Esophagus squamous epithelium (tissue), 5 donors: ENCODE data around the gene PHIP. TPM values are rescaled to one million over a fixed set of nuclear protein-coding genes. Genes with fewer than 3 reads are reported as not detected.

Experiments
- DNase-seq: peaks from one replicate; lab custom pipeline; 2025; lab: John Stamatoyannopoulos, UW
- H3K27ac ChIP-seq, 4 donors: fragments of 200-600 bp; sonication (generic); one replicate each; pipeline ENCODE4 v1.5.1; 2016 to 2019; ENCODE audit warnings: mild to moderate bottlenecking in 1 of 4
- H3K27me3 ChIP-seq, 4 donors: fragments of 200-600 bp; sonication (generic); 1 replicate in 3 of 4; 2 replicates in 1 of 4; pipeline versions ENCODE4 v1.5.1 to v1.6.0; 2017 to 2021; ENCODE audit warnings: antibody characterized with exemption in 1 of 4
- H3K36me3 ChIP-seq, 3 donors: fragments of 200-600 bp; sonication (generic); one replicate each; pipeline ENCODE4 v1.5.1; 2016 to 2019
- H3K4me1 ChIP-seq, 3 donors: fragments of 200-600 bp; sonication (generic); one replicate each; pipeline ENCODE4 v1.5.1; 2017 to 2019
- H3K4me3 ChIP-seq, 4 donors: fragments of 200-600 bp; sonication (generic); 1 replicate in 3 of 4; 2 replicates in 1 of 4; pipeline ENCODE4 v1.5.1; 2016 to 2019; ENCODE audit warnings: mild to moderate bottlenecking in 2 of 4, moderate library complexity in 1 of 4
- H3K9me3 ChIP-seq, 3 donors: fragments of 200-600 bp; sonication (generic); one replicate each; pipeline ENCODE4 v1.5.1; 2016 to 2019
- POLR2A ChIP-seq, 4 donors: fragments of 450-650 bp; IDR thresholded peaks; one replicate each; pipeline ENCODE4 v1.6.1; 2017; ENCODE audit warnings: antibody characterized with exemption in 4 of 4, mild to moderate bottlenecking in 4 of 4, moderate library complexity in 3 of 4
- WGBS, 2 donors: methylation state at CpG; one replicate each; pipeline ENCODE4 v1.1.5; 2018; 5-methylcytosine and 5-hydroxymethylcytosine counted together
- intact Hi-C: fragments of 100-400 bp; cut with DNase I; formaldehyde crosslinking; loops from one replicate; pipeline ENCODE4 v1.15.0; 2022
- total RNA-seq, 4 donors: library from RNA; depleted of rRNA; stranded (reverse); fragments of >200 nt; gene quantifications; one replicate each; pipeline ENCODE4 v1.1.0, GENCODE V29; 2016
- TF ChIP-seq, protein P1 (sequence below), 6 experiments: fragments of 450-650 bp in 4 of 6; fragments of 200-600 bp in 2 of 6; sonication (generic) in 2 of 6; IDR thresholded peaks; one replicate each; pipeline ENCODE4 v1.5.1; 2016 to 2019; ENCODE audit warnings: antibody characterized with exemption in 6 of 6, mild to moderate bottlenecking in 4 of 6, moderate library complexity in 4 of 6
- donor health status: DM: yes; HTN: yes; CAD: no.

The PHIP gene
- total RNA-seq, 4 donors from 2014 or later: 11.5 to 24.0 (median 17.1) TPM

DNA sequence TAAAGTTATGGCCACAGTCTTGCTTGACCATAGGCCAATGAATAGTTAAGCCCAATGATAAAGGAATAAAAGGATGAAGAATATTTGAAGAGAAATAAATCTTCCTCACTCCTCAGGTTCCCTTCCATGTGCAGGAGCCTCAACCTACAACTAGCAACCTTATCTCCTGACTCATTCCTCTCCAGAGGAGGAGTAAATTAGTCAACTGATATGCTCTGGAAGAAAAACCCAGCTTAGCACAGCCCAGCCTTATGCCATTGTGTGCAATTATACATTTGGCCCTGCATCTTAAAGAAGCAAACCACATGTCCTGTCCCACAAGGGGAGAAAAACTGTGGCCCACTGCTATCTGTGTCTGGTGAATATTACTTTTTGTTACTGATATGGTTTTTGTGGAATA lies 82.1 kb downstream of the PHIP start:
- no peak for TF ChIP-seq POLR2A (IDR thresholded peaks at IDR 0.05)
- TF ChIP-seq, protein P1, sequence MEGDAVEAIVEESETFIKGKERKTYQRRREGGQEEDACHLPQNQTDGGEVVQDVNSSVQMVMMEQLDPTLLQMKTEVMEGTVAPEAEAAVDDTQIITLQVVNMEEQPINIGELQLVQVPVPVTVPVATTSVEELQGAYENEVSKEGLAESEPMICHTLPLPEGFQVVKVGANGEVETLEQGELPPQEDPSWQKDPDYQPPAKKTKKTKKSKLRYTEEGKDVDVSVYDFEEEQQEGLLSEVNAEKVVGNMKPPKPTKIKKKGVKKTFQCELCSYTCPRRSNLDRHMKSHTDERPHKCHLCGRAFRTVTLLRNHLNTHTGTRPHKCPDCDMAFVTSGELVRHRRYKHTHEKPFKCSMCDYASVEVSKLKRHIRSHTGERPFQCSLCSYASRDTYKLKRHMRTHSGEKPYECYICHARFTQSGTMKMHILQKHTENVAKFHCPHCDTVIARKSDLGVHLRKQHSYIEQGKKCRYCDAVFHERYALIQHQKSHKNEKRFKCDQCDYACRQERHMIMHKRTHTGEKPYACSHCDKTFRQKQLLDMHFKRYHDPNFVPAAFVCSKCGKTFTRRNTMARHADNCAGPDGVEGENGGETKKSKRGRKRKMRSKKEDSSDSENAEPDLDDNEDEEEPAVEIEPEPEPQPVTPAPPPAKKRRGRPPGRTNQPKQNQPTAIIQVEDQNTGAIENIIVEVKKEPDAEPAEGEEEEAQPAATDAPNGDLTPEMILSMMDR (IDR thresholded peaks at IDR 0.05): no peak
- no peaks in the 10 kb centered on the region for H3K9me3 ChIP-seq
- no peaks in the 10 kb centered on the region for H3K27me3 ChIP-seq
- no peak for DNase-seq
- peaks cover 0 to 98% (median 9%) of the 10 kb centered on the region in 3 donors for H3K36me3 ChIP-seq
- intact Hi-C loops: no loop called here
- no peaks in the 10 kb centered on the region for H3K4me1 ChIP-seq
- H3K27ac ChIP-seq: no peak overlapping the region
- H3K4me3 ChIP-seq: no peak overlapping the region

DNA sequence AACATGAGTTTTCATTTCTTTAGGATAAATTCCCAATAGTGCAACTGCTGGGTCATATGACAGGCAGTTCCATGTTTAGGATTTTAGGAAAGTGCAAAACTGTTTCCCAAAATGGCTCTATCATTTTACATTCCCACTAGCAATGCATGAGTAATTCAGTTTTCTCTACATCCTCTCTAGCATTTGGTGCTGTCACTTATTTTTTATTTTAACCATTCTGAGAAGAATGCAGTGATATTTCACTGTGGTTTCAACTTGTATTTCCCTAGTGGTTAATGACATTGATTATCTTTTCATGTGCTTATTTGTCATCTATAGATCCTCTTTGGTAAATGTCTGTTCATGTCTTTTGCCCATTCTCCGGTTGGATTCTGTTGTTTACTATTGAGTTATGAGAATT lies 82.7 kb downstream of the PHIP start:
- no peaks in the 10 kb centered on the region for H3K4me1 ChIP-seq
- peaks cover 0 to 98% (median 9%) of the 10 kb centered on the region in 3 donors for H3K36me3 ChIP-seq
- no peaks in the 10 kb centered on the region for H3K9me3 ChIP-seq
- H3K27me3 ChIP-seq: no peaks in the 10 kb centered on the region
- whole genome bisulfite sequencing, 2 donors: 95 to 100% methylated on average over 1 of the region's 1 CpG
- no peak overlapping the region for H3K27ac ChIP-seq
- no peak overlapping the region for H3K4me3 ChIP-seq
- intact Hi-C loops: no loop called here
- TF ChIP-seq, protein P1 (IDR thresholded peaks at IDR 0.05): no peak
- no peak for TF ChIP-seq POLR2A (IDR thresholded peaks at IDR 0.05)
- DNase-seq: no peak

DNA sequence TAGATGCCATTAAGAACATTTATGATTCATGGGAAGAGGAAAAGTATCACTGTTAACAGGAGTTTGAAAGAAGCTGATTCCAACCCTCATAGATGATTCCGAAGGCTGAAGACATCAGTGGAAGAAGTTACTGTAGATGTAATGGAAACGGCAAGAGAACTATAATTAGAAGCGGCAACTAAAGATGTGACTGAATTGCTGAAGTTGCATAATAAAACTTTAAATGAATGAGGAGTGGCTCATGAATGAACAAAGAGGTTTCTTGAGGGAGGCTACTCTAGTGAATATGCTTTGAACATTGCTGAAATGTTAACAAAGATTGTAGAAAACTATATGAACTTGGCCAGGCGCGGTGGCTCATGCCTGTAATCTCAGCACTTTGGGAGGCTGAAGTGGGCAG lies 84.1 kb downstream of the PHIP start:
- no peaks in the 10 kb centered on the region for H3K27me3 ChIP-seq
- peaks cover 0 to 98% (median 9%) of the 10 kb centered on the region in 3 donors for H3K36me3 ChIP-seq
- WGBS, 2 donors: 93 to 94% methylated on average over 5 of the region's 5 CpGs
- H3K27ac ChIP-seq: no peak overlapping the region
- DNase-seq: no peak
- no peaks in the 10 kb centered on the region for H3K4me1 ChIP-seq
- intact Hi-C loops: no loop called here
- H3K9me3 ChIP-seq: no peaks in the 10 kb centered on the region
- TF ChIP-seq POLR2A (IDR thresholded peaks at IDR 0.05): no peak
- no peak overlapping the region for H3K4me3 ChIP-seq

DNA sequence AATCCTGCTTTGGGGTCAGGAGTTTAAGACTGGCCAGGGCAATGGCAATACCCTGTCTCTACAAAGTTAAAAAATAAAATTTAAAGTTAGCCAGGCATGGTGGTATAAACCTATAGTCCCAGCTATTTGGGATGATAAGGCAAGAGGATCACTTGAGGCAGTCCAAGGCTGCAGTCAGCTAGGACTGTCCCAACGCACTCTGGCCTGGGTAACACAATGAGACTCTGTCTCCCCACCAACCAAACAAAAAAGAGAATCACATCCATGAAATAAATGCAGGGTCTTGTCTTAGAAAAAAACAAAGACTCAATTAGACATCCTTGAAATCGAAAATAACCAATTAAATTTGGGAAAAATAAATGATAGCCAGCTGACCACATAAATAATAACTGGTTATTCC lies 88.9 kb downstream of the PHIP start:
- Histone ChIP-seq H3K27ac (no peak overlapping the region), H3K4me3 (no peak overlapping the region), H3K36me3 (peaks cover 0 to 98% (median 2%) of the 10 kb centered on the region in 3 donors), H3K27me3 (no peaks in the 10 kb centered on the region), H3K9me3 (no peaks in the 10 kb centered on the region), H3K4me1 (no peaks in the 10 kb centered on the region)
- no peak for DNase-seq
- WGBS, 2 donors: 92 to 100% methylated on average over 2 of the region's 2 CpGs
- intact Hi-C loops: no loop called here
- TF ChIP-seq, protein P1 (IDR thresholded peaks at IDR 0.05): no peak

DNA sequence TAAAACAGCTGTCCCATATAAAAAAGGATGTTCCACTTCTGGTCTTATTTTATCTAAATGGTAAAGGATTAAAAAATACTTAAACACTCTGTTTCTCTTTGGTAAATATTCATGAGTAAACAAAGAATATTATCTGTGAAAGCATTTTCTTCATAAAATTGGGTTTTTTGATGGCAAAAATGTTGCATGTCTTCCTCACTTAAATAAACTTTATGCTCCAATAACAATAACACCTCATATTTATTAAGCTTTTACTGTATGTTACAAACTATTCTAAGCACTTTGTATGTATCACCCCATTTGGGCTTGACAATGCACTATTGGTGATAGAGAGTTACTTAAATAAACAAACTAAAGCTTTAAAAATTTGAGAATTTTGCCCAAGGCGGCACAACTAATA lies 91.9 kb downstream of the PHIP start:
- no peak for DNase-seq
- Histone ChIP-seq H3K4me1 (no peaks in the 10 kb centered on the region), H3K4me3 (no peak overlapping the region), H3K27me3 (no peaks in the 10 kb centered on the region), H3K36me3 (peaks cover 0 to 100% (median 8%) of the 10 kb centered on the region in 3 donors), H3K27ac (no peak overlapping the region), H3K9me3 (no peaks in the 10 kb centered on the region)
- 91 to 94% methylated on average over 1 of the region's 1 CpG for WGBS, 2 donors
- TF ChIP-seq, protein P1 (IDR thresholded peaks at IDR 0.05): no peak
- TF ChIP-seq POLR2A (IDR thresholded peaks at IDR 0.05): no peak
- intact Hi-C loops: no loop called here
